OCI-LY3 (cell line): ENCODE data around the gene ADAM33.

Source experiments
- CTCF ChIP-seq: fragments of 200-600, 300-600 bp; sonication (generic); IDR thresholded peaks from 2 replicates; pipeline ENCODE4 v1.5.1; 2014; ENCODE audit warnings: antibody characterized with exemption, low read length, low read depth
- EZH2phosphoT487 ChIP-seq: fragments of 200-600 bp; shearing (Covaris generic); IDR thresholded peaks from 2 replicates; pipeline ENCODE4 v1.6.1; 2018; ENCODE audit warnings: antibody characterized with exemption, mixed run types, low read depth

GRCh38 chr20:3629893-3630292 lies 51.9 kb downstream of the ADAM33 start:
- no peak for TF ChIP-seq CTCF
- TF ChIP-seq EZH2phosphoT487 = no peak
